CD14-positive monocyte (primary cell): Measurements from ENCODE around the gene ADCY1. TPM values are rescaled to one million over a fixed set of nuclear protein-coding genes. Genes with fewer than 3 reads are reported as not detected.

Experiments used
- DNase-seq, 3 donors: peaks; one replicate each; pipeline ENCODE4 v3.0.0-alpha.2; 2011 to 2022
- H2AFZ ChIP-seq: 2 replicates; pipeline ENCODE4 v1.6.0; 2012; ENCODE audit warnings: mild to moderate bottlenecking, low read depth, low read length, inconsistent platforms; ENCODE audit not compliant: insufficient read depth, poor library complexity, severe bottlenecking
- H3K27ac ChIP-seq, 2 donors: 1 replicate in 1 of 2; 2 replicates in 1 of 2; pipeline ENCODE4 v1.5.1; 2012 to 2013; ENCODE audit warnings: low read length in 2 of 2, control low read depth in 1 of 2, inconsistent platforms in 1 of 2, low read depth in 1 of 2, mild to moderate bottlenecking in 1 of 2
- H3K27me3 ChIP-seq, 2 donors: one replicate each; pipeline versions ENCODE4 v1.6.0 to v1.6.1; 2011 to 2013; ENCODE audit warnings: low read length in 2 of 2; ENCODE audit not compliant: control insufficient read depth in 2 of 2, insufficient read depth in 2 of 2
- H3K36me3 ChIP-seq, 2 donors: replicated peaks in 1 of 2; 1 replicate in 1 of 2; 2 replicates in 1 of 2; pipeline versions ENCODE4 v1.5.1 to v1.6.1; 2012 to 2013; ENCODE audit warnings: low read length in 2 of 2, control low read depth in 1 of 2, inconsistent platforms in 1 of 2, mild to moderate bottlenecking in 1 of 2; ENCODE audit not compliant: insufficient read depth in 2 of 2, control insufficient read depth in 1 of 2
- H3K4me1 ChIP-seq, 2 donors: 1 replicate in 1 of 2; 2 replicates in 1 of 2; pipeline versions ENCODE4 v1.5.1 to v1.6.1; 2012 to 2013; ENCODE audit warnings: low read length in 2 of 2, control low read depth in 1 of 2, inconsistent platforms in 1 of 2, mild to moderate bottlenecking in 1 of 2, moderate library complexity in 1 of 2; ENCODE audit not compliant: insufficient read depth in 2 of 2, control insufficient read depth in 1 of 2
- H3K4me2 ChIP-seq: replicated peaks from 2 replicates; pipeline ENCODE3; 2012; ENCODE audit warnings: low read length, moderate library complexity, mild to moderate bottlenecking; ENCODE audit not compliant: poor library complexity, severe bottlenecking; ENCODE audit errors: extremely low read depth
- H3K4me3 ChIP-seq, 3 experiments: fragments of 200-600 bp in 1 of 3; sonication (generic) in 1 of 3; replicated peaks in 1 of 3; 1 replicate in 2 of 3; 2 replicates in 1 of 3; pipeline ENCODE4 v1.5.1; 2011 to 2013; ENCODE audit warnings: low read length in 3 of 3, mild to moderate bottlenecking in 3 of 3, control low read depth in 2 of 3, low read depth in 2 of 3, inconsistent platforms in 1 of 3, moderate library complexity in 1 of 3
- H3K79me2 ChIP-seq: 2 replicates; pipeline ENCODE4 v1.6.0; 2012; ENCODE audit warnings: mild to moderate bottlenecking, control low read depth, inconsistent platforms, low read length, moderate library complexity; ENCODE audit not compliant: insufficient read depth
- H3K9ac ChIP-seq: 2 replicates; pipeline ENCODE4 v1.6.0; 2017; ENCODE audit warnings: low read length, mild to moderate bottlenecking; ENCODE audit not compliant: insufficient read depth, poor library complexity, severe bottlenecking
- H3K9me3 ChIP-seq, 2 donors: replicated peaks in 1 of 2; 1 replicate in 1 of 2; 2 replicates in 1 of 2; pipeline versions ENCODE4 v1.5.1 to v1.6.1; 2012 to 2013; ENCODE audit warnings: low read length in 2 of 2, control low read depth in 1 of 2; ENCODE audit not compliant: control insufficient read depth in 1 of 2, insufficient read depth in 1 of 2
- H4K20me1 ChIP-seq: 2 replicates; pipeline ENCODE4 v1.6.0; 2012; ENCODE audit warnings: mild to moderate bottlenecking, low read length, control low read depth, moderate library complexity; ENCODE audit not compliant: insufficient read depth
- H3K27ac Mint-ChIP-seq, 7 donors: one replicate each; pipeline ENCODE4 v1.8.0; 2020; ENCODE audit warnings: mild to moderate bottlenecking in 7 of 7, mixed read lengths in 7 of 7, moderate library complexity in 6 of 7, inconsistent platforms in 2 of 7
- H3K27me3 Mint-ChIP-seq, 3 donors: one replicate each; pipeline ENCODE4 v1.8.0; 2021 to 2022; ENCODE audit warnings: low read depth in 3 of 3, mild to moderate bottlenecking in 3 of 3, mixed read lengths in 3 of 3, moderate library complexity in 3 of 3, inconsistent platforms in 1 of 3
- H3K36me3 Mint-ChIP-seq, 2 donors: one replicate each; pipeline ENCODE4 v1.8.0; 2020; ENCODE audit warnings: mixed read lengths in 2 of 2, inconsistent platforms in 1 of 2, mild to moderate bottlenecking in 1 of 2
- H3K4me1 Mint-ChIP-seq: one replicate; pipeline ENCODE4 v1.8.0; 2020; ENCODE audit warnings: mild to moderate bottlenecking, mixed read lengths
- H3K4me3 Mint-ChIP-seq, 2 donors: one replicate each; pipeline ENCODE4 v1.8.0; 2020; ENCODE audit warnings: mild to moderate bottlenecking in 2 of 2, mixed read lengths in 2 of 2, moderate library complexity in 1 of 2
- H3K9me3 Mint-ChIP-seq, 7 donors: one replicate each; pipeline ENCODE4 v1.8.0; 2020 to 2022; ENCODE audit warnings: mixed read lengths in 7 of 7, mild to moderate bottlenecking in 6 of 7, moderate library complexity in 6 of 7, inconsistent platforms in 2 of 7
- WGBS: methylation state at CpG from one replicate; pipeline ENCODE4 v1.1.5; 2013; ENCODE audit warnings: missing lambda C conversion rate; ENCODE audit not compliant: insufficient coverage; 5-methylcytosine and 5-hydroxymethylcytosine counted together
- intact Hi-C, 2 donors: fragments of 100-400 bp; cut with micrococcal nuclease; formaldehyde crosslinking; loops; one replicate each; pipeline versions ENCODE4 v1.15.0 to v1.15.1; 2023
- polyA plus RNA-seq, 3 donors: library from polyadenylated mRNA; depleted of rRNA in 1 of 3; unstranded in 2 of 3; stranded (reverse) in 1 of 3; fragments of 300-500 nt in 2 of 3; fragments of >200 nt in 1 of 3; fragmentation: Illumina TruSeq in 2 of 3; gene quantifications; 1 replicate in 2 of 3; 2 replicates in 1 of 3; pipeline ENCODE4 v1.2.3, GENCODE V29; 2012 to 2021
- TF ChIP-seq, protein P1 (sequence below): fragments of 200-600 bp; IDR thresholded peaks from one replicate; pipeline ENCODE4 v1.8.0; 2022; ENCODE audit warnings: antibody characterized with exemption, mild to moderate bottlenecking

Gene ADCY1
- polyA plus RNA-seq, 3 donors: 0.01 TPM; not detected in 2

DNA sequence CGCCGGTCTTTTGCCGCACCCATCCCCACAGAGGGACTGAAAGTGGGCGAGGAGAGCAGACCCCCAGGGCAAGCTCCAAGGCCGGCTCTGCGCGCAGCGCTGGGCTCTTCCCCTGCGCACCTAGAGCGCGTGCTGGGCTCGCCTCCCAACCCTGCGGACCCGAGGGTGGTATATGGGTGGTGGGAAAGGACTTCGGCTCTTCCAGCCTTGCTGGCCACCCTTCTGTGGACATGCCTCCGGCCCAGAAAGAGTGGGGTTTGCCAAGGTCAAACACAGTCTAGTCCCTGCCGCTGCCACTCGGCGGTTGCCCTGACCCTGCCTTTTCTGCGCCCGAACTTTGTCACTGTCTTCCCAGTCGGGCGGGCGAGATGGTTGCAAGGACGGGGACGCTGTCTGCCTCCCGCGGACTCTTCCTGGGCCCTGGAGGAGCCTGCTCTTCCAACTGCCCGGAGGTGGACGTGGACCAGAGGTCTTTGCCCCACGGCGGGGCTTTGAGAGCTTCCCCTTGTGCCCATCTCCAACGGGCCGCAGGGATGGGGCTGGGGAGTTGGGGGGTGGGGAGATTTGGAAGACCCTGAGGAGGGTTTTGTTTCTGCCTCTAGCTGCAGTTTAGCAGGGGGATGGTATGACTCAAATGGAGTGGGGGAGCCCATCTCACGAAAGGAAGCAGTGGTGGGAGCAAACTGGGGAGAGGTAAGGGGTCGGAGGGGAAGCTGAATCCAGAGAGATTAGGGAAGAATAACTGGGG lies 1.5 kb downstream of the ADCY1 start:
- H3K4me2 ChIP-seq: no peak overlapping the region
- H3K4me1 ChIP-seq: no peaks in the 10 kb centered on the region
- H3K9me3 ChIP-seq: no peaks in the 10 kb centered on the region
- H4K20me1 ChIP-seq: no peaks in the 10 kb centered on the region
- TF ChIP-seq, protein P1, sequence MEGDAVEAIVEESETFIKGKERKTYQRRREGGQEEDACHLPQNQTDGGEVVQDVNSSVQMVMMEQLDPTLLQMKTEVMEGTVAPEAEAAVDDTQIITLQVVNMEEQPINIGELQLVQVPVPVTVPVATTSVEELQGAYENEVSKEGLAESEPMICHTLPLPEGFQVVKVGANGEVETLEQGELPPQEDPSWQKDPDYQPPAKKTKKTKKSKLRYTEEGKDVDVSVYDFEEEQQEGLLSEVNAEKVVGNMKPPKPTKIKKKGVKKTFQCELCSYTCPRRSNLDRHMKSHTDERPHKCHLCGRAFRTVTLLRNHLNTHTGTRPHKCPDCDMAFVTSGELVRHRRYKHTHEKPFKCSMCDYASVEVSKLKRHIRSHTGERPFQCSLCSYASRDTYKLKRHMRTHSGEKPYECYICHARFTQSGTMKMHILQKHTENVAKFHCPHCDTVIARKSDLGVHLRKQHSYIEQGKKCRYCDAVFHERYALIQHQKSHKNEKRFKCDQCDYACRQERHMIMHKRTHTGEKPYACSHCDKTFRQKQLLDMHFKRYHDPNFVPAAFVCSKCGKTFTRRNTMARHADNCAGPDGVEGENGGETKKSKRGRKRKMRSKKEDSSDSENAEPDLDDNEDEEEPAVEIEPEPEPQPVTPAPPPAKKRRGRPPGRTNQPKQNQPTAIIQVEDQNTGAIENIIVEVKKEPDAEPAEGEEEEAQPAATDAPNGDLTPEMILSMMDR: no peak
- no peak overlapping the region for H3K9ac ChIP-seq
- no peaks in the 10 kb centered on the region for H3K36me3 Mint-ChIP-seq
- peaks cover 51 to 64% (median 52%) of the 10 kb centered on the region in 3 donors for H3K27me3 Mint-ChIP-seq
- H3K27me3 ChIP-seq: peaks cover 24 to 50% of the 10 kb centered on the region in 2 donors
- H3K36me3 ChIP-seq: no peaks in the 10 kb centered on the region
- 13% methylated on average over 31 of the region's 36 CpGs for WGBS
- H3K9me3 Mint-ChIP-seq: peaks cover 0 to 13% (median 3%) of the 10 kb centered on the region in 7 donors
- H3K27ac Mint-ChIP-seq: no peak overlapping the region
- no peak overlapping the region for H3K27ac ChIP-seq
- no peaks in the 10 kb centered on the region for H3K79me2 ChIP-seq
- H3K4me3 ChIP-seq: no peak overlapping the region
- H3K4me1 Mint-ChIP-seq: no peaks in the 10 kb centered on the region
- no peak for DNase-seq
- H2AFZ ChIP-seq: no peak overlapping the region
- H3K4me3 Mint-ChIP-seq: peak overlapping the region in 1 of 2 donors; percentile 83
- intact Hi-C loops: no loop called here

DNA sequence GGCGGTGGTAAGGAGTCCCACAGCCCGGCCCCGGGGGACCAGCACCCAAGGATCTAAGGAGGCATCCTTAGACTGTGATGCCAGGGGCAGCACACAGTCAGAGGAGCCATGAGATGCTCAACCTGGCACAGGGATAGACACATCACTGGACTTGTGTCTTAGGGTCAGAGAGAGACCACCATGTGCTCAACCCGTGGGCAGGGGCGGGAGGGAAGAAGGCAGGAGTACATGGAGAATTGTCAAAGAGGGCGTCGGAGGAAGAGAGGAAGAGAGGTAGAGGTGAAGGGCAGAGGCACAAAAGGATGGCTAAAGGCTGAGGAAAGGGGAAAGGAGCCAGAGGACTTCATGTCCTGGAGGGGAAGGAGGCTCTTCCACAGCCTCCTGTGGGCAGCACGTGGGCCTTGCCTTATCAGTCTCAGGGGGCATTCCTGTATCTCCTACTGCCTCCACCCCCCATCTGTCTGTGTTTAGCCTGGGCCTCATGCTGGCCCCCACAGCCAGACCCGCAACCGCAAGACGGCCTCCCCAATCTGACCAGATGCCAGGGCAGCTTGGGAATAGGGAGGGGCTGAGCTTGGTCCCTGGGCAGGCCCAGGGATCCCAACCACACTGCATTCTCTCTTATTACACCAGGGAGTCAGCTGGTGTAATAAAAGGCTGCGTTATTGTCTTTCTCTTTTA lies 2.2 kb downstream of the ADCY1 start:
- H3K4me3 Mint-ChIP-seq: peak overlapping the region in 1 of 2 donors; percentile 83

More for the DNA sequence above, 2.2 kb downstream of the ADCY1 start:
- Histone ChIP-seq H3K27me3 (peaks cover 24 to 48% of the 10 kb centered on the region in 2 donors), H3K4me1 (no peaks in the 10 kb centered on the region), H4K20me1 (no peaks in the 10 kb centered on the region), H2AFZ (no peak overlapping the region), H3K36me3 (no peaks in the 10 kb centered on the region), H3K27ac (no peak overlapping the region), H3K79me2 (no peaks in the 10 kb centered on the region), H3K9ac (no peak overlapping the region), H3K9me3 (no peaks in the 10 kb centered on the region), H3K4me3 (no peak overlapping the region), H3K4me2 (no peak overlapping the region)
- Mint-ChIP-seq H3K36me3 (no peaks in the 10 kb centered on the region), H3K27ac (no peak overlapping the region), H3K4me1 (no peaks in the 10 kb centered on the region), H3K27me3 (peaks cover 50 to 59% (median 51%) of the 10 kb centered on the region in 3 donors), H3K9me3 (peaks cover 0 to 13% (median 3%) of the 10 kb centered on the region in 7 donors)
- WGBS: 75% methylated on average over 7 of the region's 12 CpGs
- intact Hi-C loops: no loop called here
- TF ChIP-seq, protein P1: no peak
- no peak for DNase-seq
